ENCODE results near the gene EXOC2.
A peak's percentile ranks its signal among the peaks of the same experiment; 100 is the strongest.

Gene EXOC2

GRCh38 chr6:705047-705446 is 12.1 kb upstream of the EXOC2 start:
- Histone ChIP-seq H3K4ac (ENCODE audit: low read depth in 1 of 2, low read length in 2 of 2) (no peak overlapping the region), H2BK5ac (ENCODE audit: low read depth, low read length, poor library complexity, severe bottlenecking) (no peak overlapping the region), H3K27me3 (ENCODE audit: control insufficient read depth in 1 of 2, insufficient read depth in 1 of 2, low read length in 2 of 2) (peaks cover 0 to 3% of the 10 kb centered on the region in 2 experiments), H3K9me3 (ENCODE audit: control insufficient read depth, low read length) (no peaks in the 10 kb centered on the region), H2BK15ac (ENCODE audit: low read depth, poor library complexity, severe bottlenecking) (no peak overlapping the region), H4K91ac (ENCODE audit: low read length) (no peak overlapping the region), H4K8ac (ENCODE audit: low read length) (no peak overlapping the region), H3K23ac (ENCODE audit: low read length in 2 of 2) (no peak overlapping the region), H2BK120ac (ENCODE audit: low read depth, low read length) (no peak overlapping the region), H3K4me2 (ENCODE audit: low read length, poor library complexity, severe bottlenecking) (no peak overlapping the region), H3K18ac (ENCODE audit: low read depth in 1 of 2, low read length in 2 of 2) (no peak overlapping the region), H3K14ac (ENCODE audit: low read length in 2 of 2) (no peak overlapping the region), H3K27ac (ENCODE audit: low read length, poor library complexity, severe bottlenecking) (no peak overlapping the region), H3K4me3 (ENCODE audit: insufficient read depth in 1 of 2, low read depth in 1 of 2, low read length in 2 of 2) (no peak overlapping the region), H3K4me1 (ENCODE audit: control insufficient read depth, insufficient read depth, low read depth, low read length) (peaks cover 5% of the 10 kb centered on the region), H3K36me3 (ENCODE audit: control insufficient read depth in 1 of 2, insufficient read depth in 2 of 2, low read depth in 1 of 2, low read length in 2 of 2) (no peaks in the 10 kb centered on the region), H3K9ac (ENCODE audit: low read length) (no peak overlapping the region), H2AK5ac (ENCODE audit: low read length, severe bottlenecking) (no peak overlapping the region), H2AFZ (ENCODE audit: low read depth, low read length) (no peak overlapping the region), H2BK12ac (ENCODE audit: low read length in 2 of 2) (no peak overlapping the region), H3K79me1 (replicated peaks; ENCODE audit: low read length, poor library complexity, severe bottlenecking) (no peaks in the 10 kb centered on the region)
- no peak for DNase-seq
- WGBS = 43% methylated on average over 4 of the region's 4 CpGs

- Histone ChIP-seq H2BK5ac (ENCODE audit: low read depth, low read length, poor library complexity, severe bottlenecking) (no peak overlapping the region), H2BK12ac (ENCODE audit: low read length in 2 of 2) (no peak overlapping the region), H3K14ac (ENCODE audit: low read length in 2 of 2) (no peak overlapping the region), H3K36me3 (ENCODE audit: control insufficient read depth in 1 of 2, insufficient read depth in 2 of 2, low read depth in 1 of 2, low read length in 2 of 2) (no peaks in the 10 kb centered on the region), H3K27ac (ENCODE audit: low read length, poor library complexity, severe bottlenecking) (no peak overlapping the region), H3K9me3 (ENCODE audit: control insufficient read depth, low read length) (no peaks in the 10 kb centered on the region), H3K4ac (ENCODE audit: low read depth in 1 of 2, low read length in 2 of 2) (no peak overlapping the region), H3K18ac (ENCODE audit: low read depth in 1 of 2, low read length in 2 of 2) (no peak overlapping the region), H3K27me3 (ENCODE audit: control insufficient read depth in 1 of 2, insufficient read depth in 1 of 2, low read length in 2 of 2) (peaks cover 0 to 3% of the 10 kb centered on the region in 2 experiments), H2AFZ (ENCODE audit: low read depth, low read length) (no peak overlapping the region), H3K79me1 (replicated peaks; ENCODE audit: low read length, poor library complexity, severe bottlenecking) (no peaks in the 10 kb centered on the region), H3K4me1 (ENCODE audit: control insufficient read depth, insufficient read depth, low read depth, low read length) (peaks cover 5% of the 10 kb centered on the region), H2BK15ac (ENCODE audit: low read depth, poor library complexity, severe bottlenecking) (no peak overlapping the region), H2BK120ac (ENCODE audit: low read depth, low read length) (no peak overlapping the region), H2AK5ac (ENCODE audit: low read length, severe bottlenecking) (no peak overlapping the region), H3K9ac (ENCODE audit: low read length) (no peak overlapping the region), H4K8ac (ENCODE audit: low read length) (peak overlapping the region; percentile 46), H4K91ac (ENCODE audit: low read length) (no peak overlapping the region), H3K4me2 (ENCODE audit: low read length, poor library complexity, severe bottlenecking) (no peak overlapping the region), H3K23ac (ENCODE audit: low read length in 2 of 2) (no peak overlapping the region), H3K4me3 (ENCODE audit: insufficient read depth in 1 of 2, low read depth in 1 of 2, low read length in 2 of 2) (no peak overlapping the region)
- DNase-seq = no peak
- 91% methylated on average over 5 of the region's 6 CpGs for WGBS
These were observed 11.1 kb upstream of the EXOC2 start for GRCh38 chr6:704046-704445.

GRCh38 chr6:703552-703951 is 10.6 kb upstream of the EXOC2 start:
- Histone ChIP-seq H3K18ac (ENCODE audit: low read depth in 1 of 2, low read length in 2 of 2) (no peak overlapping the region), H2AK5ac (ENCODE audit: low read length, severe bottlenecking) (no peak overlapping the region), H3K79me1 (replicated peaks; ENCODE audit: low read length, poor library complexity, severe bottlenecking) (no peaks in the 10 kb centered on the region), H2BK5ac (ENCODE audit: low read depth, low read length, poor library complexity, severe bottlenecking) (no peak overlapping the region), H2BK12ac (ENCODE audit: low read length in 2 of 2) (no peak overlapping the region), H3K36me3 (ENCODE audit: control insufficient read depth in 1 of 2, insufficient read depth in 2 of 2, low read depth in 1 of 2, low read length in 2 of 2) (no peaks in the 10 kb centered on the region), H2AFZ (ENCODE audit: low read depth, low read length) (no peak overlapping the region), H3K27ac (ENCODE audit: low read length, poor library complexity, severe bottlenecking) (no peak overlapping the region), H2BK15ac (ENCODE audit: low read depth, poor library complexity, severe bottlenecking) (no peak overlapping the region), H3K9ac (ENCODE audit: low read length) (no peak overlapping the region), H3K27me3 (ENCODE audit: control insufficient read depth in 1 of 2, insufficient read depth in 1 of 2, low read length in 2 of 2) (peaks cover 0 to 3% of the 10 kb centered on the region in 2 experiments), H3K4me3 (ENCODE audit: insufficient read depth in 1 of 2, low read depth in 1 of 2, low read length in 2 of 2) (no peak overlapping the region), H3K4me2 (ENCODE audit: low read length, poor library complexity, severe bottlenecking) (no peak overlapping the region), H3K23ac (ENCODE audit: low read length in 2 of 2) (no peak overlapping the region), H4K8ac (ENCODE audit: low read length) (no peak overlapping the region), H3K4ac (ENCODE audit: low read depth in 1 of 2, low read length in 2 of 2) (no peak overlapping the region), H3K4me1 (ENCODE audit: control insufficient read depth, insufficient read depth, low read depth, low read length) (peaks cover 5% of the 10 kb centered on the region), H3K9me3 (ENCODE audit: control insufficient read depth, low read length) (no peaks in the 10 kb centered on the region), H3K14ac (ENCODE audit: low read length in 2 of 2) (no peak overlapping the region), H2BK120ac (ENCODE audit: low read depth, low read length) (no peak overlapping the region), H4K91ac (ENCODE audit: low read length) (no peak overlapping the region)
- no peak for DNase-seq
- no CpG with 5 or more reads among the region's 3 CpGs for WGBS

GRCh38 chr6:701700-702479 is 9.0 kb upstream of the EXOC2 start:
- no peak overlapping the region for H2BK5ac ChIP-seq (ENCODE audit: low read depth, low read length, poor library complexity, severe bottlenecking)
- H4K8ac ChIP-seq (ENCODE audit: low read length) = no peak overlapping the region
- H3K9me3 ChIP-seq (ENCODE audit: control insufficient read depth, low read length) = no peaks in the 10 kb centered on the region
- no peak overlapping the region for H3K23ac ChIP-seq (ENCODE audit: low read length in 2 of 2)
- no peak overlapping the region for H3K27ac ChIP-seq (ENCODE audit: low read length, poor library complexity, severe bottlenecking)
- H3K9ac ChIP-seq (ENCODE audit: low read length) = no peak overlapping the region
- no peak overlapping the region for H2BK15ac ChIP-seq (ENCODE audit: low read depth, poor library complexity, severe bottlenecking)
- no peak overlapping the region for H2BK12ac ChIP-seq (ENCODE audit: low read length in 2 of 2)
- H3K4ac ChIP-seq (ENCODE audit: low read depth in 1 of 2, low read length in 2 of 2) = no peak overlapping the region
- peaks cover 4% of the 10 kb centered on the region for H3K4me1 ChIP-seq (ENCODE audit: control insufficient read depth, insufficient read depth, low read depth, low read length)
- H2AK5ac ChIP-seq (ENCODE audit: low read length, severe bottlenecking) = no peak overlapping the region
- H3K4me3 ChIP-seq (ENCODE audit: insufficient read depth in 1 of 2, low read depth in 1 of 2, low read length in 2 of 2) = no peak overlapping the region
- no peak overlapping the region for H3K18ac ChIP-seq (ENCODE audit: low read depth in 1 of 2, low read length in 2 of 2)
- H3K79me1 ChIP-seq (replicated peaks; ENCODE audit: low read length, poor library complexity, severe bottlenecking) = no peaks in the 10 kb centered on the region
- H3K27me3 ChIP-seq (ENCODE audit: control insufficient read depth in 1 of 2, insufficient read depth in 1 of 2, low read length in 2 of 2) = peaks cover 0 to 3% of the 10 kb centered on the region in 2 experiments
- H3K14ac ChIP-seq (ENCODE audit: low read length in 2 of 2) = no peak overlapping the region
- DNase-seq = no peak
- H3K36me3 ChIP-seq (ENCODE audit: control insufficient read depth in 1 of 2, insufficient read depth in 2 of 2, low read depth in 1 of 2, low read length in 2 of 2) = no peaks in the 10 kb centered on the region
- no peak overlapping the region for H3K4me2 ChIP-seq (ENCODE audit: low read length, poor library complexity, severe bottlenecking)
- H4K91ac ChIP-seq (ENCODE audit: low read length) = no peak overlapping the region
- no peak overlapping the region for H2BK120ac ChIP-seq (ENCODE audit: low read depth, low read length)
- WGBS = 80% methylated on average over 11 of the region's 11 CpGs
- no peak overlapping the region for H2AFZ ChIP-seq (ENCODE audit: low read depth, low read length)

Measured in mesenchymal stem cell (in vitro differentiated cells and primary cell).